HepG2 (cell line): Measurements from ENCODE around the gene CHD2. TPM values are rescaled to one million over a fixed set of nuclear protein-coding genes. Genes with fewer than 3 reads are reported as not detected.
A peak's percentile ranks its signal among the peaks of the same experiment; 100 is the strongest.

Source experiments
- ATAC-seq: fragments of 200-7000 bp; cut with Tn5 transposase; 3 replicates; pipeline ENCODE4 v1.9.1; 2020; ENCODE audit warnings: mild to moderate bottlenecking, moderate library complexity
- BruUV-seq: library from RNA; stranded (reverse); fragments of 400-500 nt; replicated peaks from 2 replicates; lab custom pipeline; 2021; lab: Mats Ljungman, UMichigan
- CTCF ChIA-PET: fragments of 300-600 bp; formaldehyde crosslinking; extraction: SDS; loops from one replicate; lab custom pipeline; 2021; ENCODE audit warnings: low total read pairs, inconsistent platforms, low intra/inter-chr PET ratio; lab: Yijun Ruan, JAX
- POLR2A ChIA-PET: fragments of 350-600 bp; sonication (Branson Sonifier 250); formaldehyde crosslinking; loops from one replicate; lab custom pipeline; 2020; ENCODE audit warnings: antibody characterized with exemption, inconsistent platforms; lab: Yijun Ruan, JAX
- DNase-seq: peaks from one replicate; pipeline ENCODE4 v3.0.0-alpha.2; 2015; ENCODE audit warnings: low spot score
- FAIRE-seq: peaks from 3 replicates; lab custom pipeline; 2011; peaks lifted over from hg19 to GRCh38; lab: Jason Lieb, UNC
- H2AFZ ChIP-seq: one replicate; pipeline ENCODE4 v1.6.1; 2011; ENCODE audit warnings: low read length, inconsistent platforms
- H3K27ac ChIP-seq: fragments of 300-600 bp; 3 replicates; pipeline ENCODE4 v1.8.0; 2011; ENCODE audit warnings: mixed run types, mild to moderate bottlenecking, mixed read lengths, low read length, inconsistent platforms; ENCODE audit not compliant: insufficient read depth; ENCODE audit errors: extremely low read length
- H3K27me3 ChIP-seq, 2 experiments: fragments of 200-600 bp in 1 of 2; 2 replicates in 1 of 2; 3 replicates in 1 of 2; pipeline versions ENCODE4 v1.6.0 to v1.8.0; 2011; ENCODE audit warnings: low read length in 2 of 2, mild to moderate bottlenecking in 2 of 2, moderate library complexity in 2 of 2, inconsistent platforms in 1 of 2; ENCODE audit not compliant: insufficient read depth in 2 of 2, control insufficient read depth in 1 of 2
- H3K36me3 ChIP-seq, 2 experiments: fragments of 200-600 bp in 1 of 2; replicated peaks in 1 of 2; 2 replicates in 1 of 2; 3 replicates in 1 of 2; pipeline versions ENCODE4 v1.5.1 to v1.8.0; 2011; ENCODE audit warnings: low read length in 2 of 2, inconsistent platforms in 1 of 2; ENCODE audit not compliant: insufficient read depth in 2 of 2, control insufficient read depth in 1 of 2
- H3K4me1 ChIP-seq: 2 replicates; pipeline ENCODE4 v1.5.1; 2012; ENCODE audit warnings: low read length, inconsistent platforms; ENCODE audit not compliant: insufficient read depth
- H3K4me2 ChIP-seq: 2 replicates; pipeline ENCODE4 v1.6.0; 2011; ENCODE audit warnings: low read depth, low read length, inconsistent platforms
- H3K4me3 ChIP-seq, 3 experiments: fragments of 200-600 bp in 1 of 3; sonication (generic), shearing (Covaris generic) in 1 of 3; replicated peaks in 1 of 3; 2 replicates each; pipeline ENCODE4 v1.5.1; 2011 to 2016; ENCODE audit warnings: low read length in 3 of 3, inconsistent platforms in 2 of 3, low read depth in 2 of 3, mild to moderate bottlenecking in 2 of 3, control low read depth in 1 of 3, mixed read lengths in 1 of 3; ENCODE audit not compliant: insufficient read depth in 1 of 3
- H3K79me2 ChIP-seq: one replicate; pipeline ENCODE4 v1.6.1; 2011; ENCODE audit warnings: low read length, inconsistent platforms; ENCODE audit not compliant: insufficient read depth
- H3K9ac ChIP-seq: 2 replicates; pipeline ENCODE4 v1.6.0; 2011; ENCODE audit warnings: mild to moderate bottlenecking, low read depth, low read length, inconsistent platforms; ENCODE audit not compliant: insufficient read depth
- H3K9me3 ChIP-seq: 2 replicates; pipeline ENCODE4 v1.5.1; 2012; ENCODE audit warnings: mild to moderate bottlenecking, low read length
- H4K20me1 ChIP-seq: 2 replicates; pipeline ENCODE4 v1.6.0; 2011; ENCODE audit warnings: inconsistent platforms, mild to moderate bottlenecking, low read length, moderate library complexity; ENCODE audit not compliant: insufficient read depth
- AGO2 ChIP-seq: fragments of 200-400 bp; formaldehyde crosslinking; optimal IDR thresholded peaks from 2 replicates; pipeline ENCODE3; 2017; ENCODE audit warnings: mild to moderate bottlenecking, low read depth, low read length, moderate library complexity
- HDAC1 ChIP-seq: sonication (generic); formaldehyde crosslinking; IDR thresholded peaks from 2 replicates; pipeline ENCODE4 v1.5.1; 2020; ENCODE audit warnings: mild to moderate bottlenecking, missing genetic modification reagents
- HNRNPK ChIP-seq: fragments of 200-400 bp; formaldehyde crosslinking; IDR thresholded peaks from 2 replicates; pipeline ENCODE4 v1.6.1; 2018; ENCODE audit warnings: low read length, low read depth, moderate library complexity, mild to moderate bottlenecking; ENCODE audit not compliant: poor library complexity, severe bottlenecking
- JUND ChIP-seq: sonication (generic); formaldehyde crosslinking; IDR thresholded peaks from 2 replicates; pipeline ENCODE4 v1.8.0; 2022; ENCODE audit warnings: mild to moderate bottlenecking, missing genetic modification reagents
- PAF1 ChIP-seq: IDR thresholded peaks from 2 replicates; pipeline ENCODE4 v1.6.1; 2016; ENCODE audit warnings: missing genetic modification reagents, missing compliant biosample characterization
- RBM22 ChIP-seq: fragments of 200-400 bp; formaldehyde crosslinking; optimal IDR thresholded peaks from 2 replicates; pipeline ENCODE3; 2017; ENCODE audit warnings: mild to moderate bottlenecking, low read length, moderate library complexity
- ZNF484 ChIP-seq: sonication (generic); formaldehyde crosslinking; IDR thresholded peaks from 2 replicates; pipeline ENCODE4 v1.5.1; 2020; ENCODE audit warnings: mild to moderate bottlenecking, low read depth, missing genetic modification reagents, borderline replicate concordance
- ZNF556 ChIP-seq: sonication (generic); formaldehyde crosslinking; IDR thresholded peaks from 2 replicates; pipeline ENCODE4 v1.4.0; 2020; ENCODE audit warnings: mild to moderate bottlenecking, missing genetic modification reagents, borderline replicate concordance
- ZNF563 ChIP-seq: sonication (generic); formaldehyde crosslinking; IDR thresholded peaks from 2 replicates; pipeline ENCODE4 v1.8.0; 2022; ENCODE audit warnings: mild to moderate bottlenecking, moderate library complexity, missing genetic modification reagents
- ZZZ3 ChIP-seq: sonication (generic); formaldehyde crosslinking; IDR thresholded peaks from 2 replicates; pipeline ENCODE4 v1.4.0; 2020; ENCODE audit warnings: missing genetic modification reagents, mild to moderate bottlenecking, borderline replicate concordance
- WGBS: methylation state at CpG from one replicate; pipeline ENCODE4 v1.1.6; 2017; ENCODE audit warnings: low lambda C conversion rate; 5-methylcytosine and 5-hydroxymethylcytosine counted together
- in situ Hi-C: cut with HindIII; loops from 2 replicates; pipeline ENCODE4 v1.10.0; 2017; ENCODE audit warnings: low pct_unique_long_range_greater_than_20kb; ENCODE audit not compliant: extremely low pct_ligation_motif_present
- intact Hi-C: fragments of 100-400 bp; cut with micrococcal nuclease; formaldehyde crosslinking; loops from one replicate; pipeline ENCODE4 v1.10.0; 2022; ENCODE audit not compliant: unreplicated experiment
- polyA plus RNA-seq, 8 experiments: library from polyadenylated mRNA; depleted of rRNA in 3 of 8; stranded (reverse) in 7 of 8; unstranded in 1 of 8; fragments of >200 nt; fragmentation: Illumina TruSeq in 4 of 8; extraction: Trizol in 4 of 8; gene quantifications; 2 replicates each; pipeline versions ENCODE4 v1.2.1 to v1.2.3, GENCODE V29; 2011 to 2016; ENCODE audit warnings: low read depth in 4 of 8, missing spikeins in 1 of 8, mixed read lengths in 1 of 8; ENCODE audit not compliant: insufficient read depth in 1 of 8
- total RNA-seq, 5 experiments: library from RNA; depleted of rRNA; stranded (reverse); fragments of >200 nt; fragmentation: Illumina TruSeq; extraction: Trizol; gene quantifications; 2 replicates each; pipeline ENCODE4 v1.2.3, GENCODE V29; 2016; ENCODE audit warnings: low read depth in 1 of 5

The CHD2 gene
- total and polyA plus RNA-seq, 2 of the 13 experiments (the other 11 are each of a cell fraction or from before 2014, with no cell fraction given): 54.0 to 54.1 TPM

DNA sequence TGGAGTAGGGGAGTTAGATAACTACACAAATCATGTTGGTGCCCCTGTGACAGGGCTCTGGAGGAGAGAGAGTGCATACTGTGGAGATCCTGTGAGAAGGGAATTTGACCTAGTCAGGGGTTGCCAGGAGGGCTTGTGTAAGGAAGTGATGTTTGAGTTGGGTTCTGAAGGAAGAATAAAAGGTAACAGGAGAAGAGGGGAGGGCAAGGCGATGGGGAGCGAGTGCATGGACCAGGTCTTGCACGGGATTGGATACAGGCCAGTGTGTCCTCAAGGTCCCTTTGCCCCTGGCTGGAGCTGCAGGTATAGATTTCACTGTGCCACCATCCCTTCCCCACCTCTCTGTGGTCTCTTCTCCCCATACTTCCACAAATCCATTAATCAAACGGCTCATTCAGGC, 105.0 kb downstream of the CHD2 start:
- ChIA-PET CTCF (no interaction called here), POLR2A (no interaction called here)
- Histone ChIP-seq H4K20me1 (0 out of 2 replicates have a peak, but pooled peaks cover 2% of the 10 kb centered on the region), H3K27ac (no peak overlapping the region), H3K27me3 (no peaks in the 10 kb centered on the region), H3K9me3 (no peaks in the 10 kb centered on the region), H3K9ac (no peak overlapping the region), H2AFZ (no peak overlapping the region), H3K36me3 (peaks cover 25 to 94% of the 10 kb centered on the region in 2 experiments), H3K4me1 (no peaks in the 10 kb centered on the region), H3K79me2 (no peaks in the 10 kb centered on the region), H3K4me3 (no peak overlapping the region), H3K4me2 (no peak overlapping the region)
- FAIRE-seq (no peak), DNase-seq (no peak), ATAC-seq (peak; percentile 20)
- no TSS peak for BruUV-seq
- WGBS: 95% methylated on average over 4 of the region's 4 CpGs
- TF ChIP-seq ZNF563 (CRISPR knock-in tag) (no peak), ZZZ3 (CRISPR knock-in tag) (no peak), HDAC1 (CRISPR knock-in tag) (no peak), AGO2 (peak; percentile 26), RBM22 (peak; percentile 83), ZNF484 (no peak), ZNF556 (CRISPR knock-in tag) (no peak), JUND (CRISPR knock-in tag) (no peak), PAF1 (CRISPR knock-in tag) (no peak), HNRNPK (no peak)
- in situ Hi-C loops (loop anchor here (25.0 kb wide), 1 partner anchor 218 kb away; no protein-coding TSS in a partner anchor), intact Hi-C loops (no loop called here)
